GM21825 (cell line): ENCODE measurements around the gene ARHGEF18.
"Not testable (repeated sequence)": the region's sequence is repeated elsewhere in the genome, so short reads cannot be mapped to it uniquely, and the experiment has no call there.

ENCODE experiments used
- ATAC-seq: cut with Tn5 transposase; IDR thresholded peaks from one replicate; pipeline ENCODE4 v1.9.1; 2021; ENCODE audit warnings: mild to moderate bottlenecking, moderate library complexity; ENCODE audit not compliant: unreplicated experiment

The ARHGEF18 gene

DNA sequence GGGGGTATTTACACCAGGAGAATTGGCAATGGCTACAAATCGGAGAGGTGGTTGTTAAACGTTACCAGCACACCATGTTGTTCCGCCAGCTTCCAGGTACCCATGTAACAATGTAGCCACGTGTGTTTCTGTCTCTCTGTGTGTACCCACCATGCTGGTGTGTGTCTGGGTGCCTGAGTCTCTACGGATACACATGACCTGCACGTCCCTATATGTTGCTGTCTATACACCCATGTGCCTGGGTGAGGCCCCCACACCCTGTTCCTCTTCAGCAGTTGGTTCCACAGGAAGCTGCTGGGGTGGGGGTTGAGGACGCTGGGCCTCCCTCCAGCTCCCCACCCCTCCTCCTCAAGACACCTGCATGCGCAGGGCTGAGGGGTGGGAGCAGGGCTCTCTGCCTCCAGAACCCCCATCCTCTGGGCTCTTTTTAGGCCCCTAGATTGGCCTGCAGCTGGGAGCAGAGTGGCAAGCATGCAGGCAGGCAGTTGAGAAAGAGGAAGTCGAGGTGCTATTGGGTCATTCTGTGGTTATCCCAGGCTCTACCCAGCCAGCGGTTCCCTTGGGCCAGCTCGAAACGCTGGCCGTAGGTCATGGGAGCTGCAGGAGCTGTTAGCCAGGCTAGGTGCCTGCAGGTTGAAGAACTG is at the start of gene ARHGEF18:
Gene ARHGEF18, plus strand, starts transcription at position 351 of the 644 bp plus-strand sequence. CDS start 13,954 bp downstream, outside the sequence.
- ATAC-seq: no peak

- no peak for ATAC-seq
Observed at GRCh38 chr19:7301525-7301924, 47.2 kb upstream of the ARHGEF18 start.

GRCh38 chr19:7303470-7303869 is 45.3 kb upstream of the ARHGEF18 start:
- ATAC-seq: no peak

DNA sequence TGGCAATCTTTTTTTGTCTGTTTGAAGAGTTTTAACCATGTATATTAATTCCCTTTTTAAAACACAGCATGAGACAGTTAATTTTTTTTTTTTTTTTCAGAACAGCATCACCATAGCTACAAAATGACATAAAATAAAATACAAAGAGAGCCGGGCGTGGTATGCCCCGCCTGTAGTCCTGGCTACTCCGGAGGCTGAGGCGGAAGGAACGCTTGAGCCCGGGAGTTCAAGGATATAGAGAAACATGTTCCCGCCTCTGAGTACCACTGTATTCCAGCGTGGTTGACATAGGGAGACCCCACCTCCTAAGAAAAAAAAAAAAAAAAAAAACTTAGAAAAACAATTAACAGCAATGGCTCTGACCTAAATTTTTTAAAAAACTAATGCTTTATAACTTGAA is 44.5 kb upstream of the ARHGEF18 start:
- no peak for ATAC-seq

DNA sequence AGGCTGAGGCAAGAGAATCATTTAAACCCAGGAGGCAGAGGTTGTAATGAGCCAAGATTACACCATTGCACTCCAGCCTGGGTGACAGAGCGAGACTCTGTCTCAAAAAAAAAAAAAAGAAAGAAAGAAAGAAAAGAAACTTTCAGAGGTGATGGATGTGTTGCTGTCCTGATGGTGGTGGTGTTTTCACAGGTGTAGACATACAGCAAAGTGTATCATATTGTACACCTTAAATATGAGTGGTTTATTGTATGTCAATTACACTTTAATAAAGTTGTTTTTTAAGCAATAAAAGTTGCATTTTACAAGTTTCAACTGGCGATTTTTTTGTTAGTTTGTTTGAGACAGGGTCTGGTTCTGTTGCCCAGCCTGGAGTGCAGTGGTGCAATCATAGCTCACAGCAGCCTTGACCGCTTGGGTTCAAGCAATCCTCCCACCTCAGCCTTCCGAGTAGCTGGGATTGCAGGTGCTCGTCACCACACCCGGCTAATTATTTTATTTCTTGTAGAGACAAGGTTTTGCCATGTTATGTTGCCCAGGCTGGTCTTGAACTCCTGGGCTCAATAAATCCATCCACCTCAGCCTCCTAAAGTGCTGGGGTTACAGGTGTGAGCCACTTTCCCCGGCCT is 41.0 kb upstream of the ARHGEF18 start:
- no peak for ATAC-seq

- ATAC-seq: not testable (repeated sequence)
Observed at GRCh38 chr19:7308327-7308726, 40.4 kb upstream of the ARHGEF18 start.

GRCh38 chr19:7311911-7312310 is 36.8 kb upstream of the ARHGEF18 start:
- ATAC-seq: no peak

DNA sequence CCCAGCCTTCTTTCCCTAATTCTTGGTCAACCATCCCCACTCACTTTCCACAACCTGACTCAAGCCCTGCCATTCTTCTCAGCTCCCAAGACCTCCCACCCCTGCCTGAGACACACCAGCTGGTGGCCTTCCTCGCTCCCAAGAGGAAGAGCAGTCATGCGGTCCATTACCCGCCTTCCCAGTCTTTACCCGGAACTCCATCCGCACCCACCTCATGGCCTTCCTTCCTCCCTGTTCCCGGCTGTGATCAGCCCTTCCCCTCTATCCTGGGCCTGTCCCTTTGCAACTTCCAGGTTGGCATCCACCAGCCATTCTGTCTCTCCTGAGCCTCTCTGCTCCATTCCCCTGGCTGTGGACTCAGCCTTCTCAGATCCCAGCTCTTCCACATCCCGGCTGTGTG is 35.9 kb upstream of the ARHGEF18 start:
- ATAC-seq: no peak

DNA sequence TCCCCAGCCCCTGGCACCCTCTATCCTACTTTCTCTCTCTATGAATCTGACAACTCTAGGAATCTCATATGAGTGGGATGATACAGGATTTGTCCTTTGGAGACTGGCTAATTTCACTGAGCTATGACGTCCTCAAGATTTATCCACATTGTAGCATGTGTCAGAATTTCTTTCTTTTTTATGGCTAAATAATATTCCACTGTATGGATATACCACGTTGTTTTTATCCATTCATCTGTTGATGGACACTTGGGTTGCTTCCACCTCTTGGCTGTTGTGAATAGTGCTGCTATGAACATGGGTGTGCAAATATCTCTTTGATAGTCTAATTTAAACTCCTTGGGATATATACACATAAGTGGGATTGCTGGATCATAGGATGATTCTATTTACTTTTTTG is 30.6 kb upstream of the ARHGEF18 start:
- no peak for ATAC-seq

DNA sequence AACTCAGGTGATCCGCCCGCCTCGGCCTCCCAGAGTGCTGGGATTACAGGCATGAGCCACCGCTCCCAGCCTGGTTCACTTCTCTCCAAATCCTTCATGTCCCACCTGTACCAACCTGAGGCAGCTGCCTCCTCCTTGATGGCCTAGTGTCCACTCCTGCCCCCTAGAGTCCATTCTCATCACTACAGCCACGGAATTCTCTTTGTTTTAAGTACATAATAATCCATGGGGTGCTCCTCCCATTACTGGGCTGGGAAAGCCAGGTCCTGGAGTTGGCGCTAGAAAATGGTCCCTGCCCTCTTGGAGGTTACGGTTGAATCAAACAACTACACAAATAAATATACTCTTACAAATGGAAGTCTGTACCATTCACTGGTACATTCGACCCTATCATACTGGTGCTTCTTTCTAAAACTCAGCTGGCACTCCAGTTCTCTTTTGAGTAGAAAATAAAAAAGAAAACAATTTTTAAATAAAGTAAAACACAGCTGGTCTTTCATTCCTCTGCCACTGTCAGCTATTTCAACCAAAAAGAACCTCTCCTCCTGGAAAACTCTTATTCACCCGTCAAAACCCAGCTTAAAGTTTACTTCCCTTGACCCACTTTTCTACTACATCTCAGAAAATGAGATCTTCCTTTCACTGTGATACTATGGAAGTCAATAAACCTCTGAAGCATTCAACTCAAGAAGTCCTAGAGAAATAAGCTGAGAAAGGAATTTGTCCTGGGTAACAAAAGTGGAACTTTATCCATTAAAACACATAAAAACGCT is 22.4 kb upstream of the ARHGEF18 start:
- ATAC-seq: no peak

GRCh38 chr19:7327802-7328201 is 20.9 kb upstream of the ARHGEF18 start:
- no peak for ATAC-seq

GRCh38 chr19:7328647-7329046 is 20.1 kb upstream of the ARHGEF18 start:
- no peak for ATAC-seq

DNA sequence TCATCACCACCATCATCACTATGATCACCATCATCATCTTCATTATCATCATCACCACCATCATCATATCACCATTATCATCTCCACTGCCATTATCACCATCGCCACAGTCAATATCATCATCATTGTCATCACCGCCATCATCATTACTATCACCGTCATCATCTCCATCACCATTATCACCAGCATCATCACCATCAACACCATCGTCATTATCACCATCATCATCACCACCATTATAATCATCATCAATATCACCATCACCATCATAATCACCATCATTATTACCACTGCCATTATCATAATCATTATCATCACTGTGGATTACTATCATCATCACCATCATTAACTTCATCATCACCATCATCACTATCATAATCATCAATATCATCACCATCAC is 17.3 kb upstream of the ARHGEF18 start:
- ATAC-seq: no peak

GRCh38 chr19:7333198-7334118 is 15.3 kb upstream of the ARHGEF18 start:
- no peak for ATAC-seq

DNA sequence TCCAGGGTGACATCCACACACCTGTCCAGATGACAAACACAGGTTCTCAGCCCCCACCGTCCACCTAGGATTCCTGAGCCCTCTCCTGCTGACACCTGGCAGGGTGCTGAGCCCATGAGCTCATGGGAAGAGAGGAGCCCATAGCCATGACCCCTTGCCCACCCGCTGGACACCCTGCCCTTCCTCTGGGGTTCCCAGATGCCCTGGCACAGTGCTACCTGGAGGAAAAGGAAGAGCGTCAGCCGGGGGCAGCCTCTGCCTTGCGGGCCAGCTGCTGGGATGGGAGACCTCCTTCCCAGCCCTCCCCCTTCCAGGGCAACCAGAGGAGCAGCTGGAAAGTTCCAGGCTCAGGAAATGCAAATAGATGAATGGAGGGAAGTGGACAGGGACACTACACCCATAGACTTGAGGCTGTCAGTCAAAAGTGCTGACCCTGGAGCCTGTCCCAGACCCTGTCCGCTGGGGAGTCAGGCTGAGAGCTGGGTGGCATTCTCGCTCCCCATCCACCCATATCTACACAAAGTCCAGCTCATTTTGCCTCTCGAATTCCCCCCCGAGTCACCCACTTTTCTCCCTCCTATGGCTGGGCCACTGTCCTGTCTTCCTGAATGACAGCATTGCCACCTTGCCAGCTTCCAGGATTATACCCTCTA is 12.3 kb upstream of the ARHGEF18 start:
- no peak for ATAC-seq

GRCh38 chr19:7337380-7338194 is 11.2 kb upstream of the ARHGEF18 start:
- peak; percentile 68 for ATAC-seq

GRCh38 chr19:7340959-7341837 is 7.5 kb upstream of the ARHGEF18 start:
- no peak for ATAC-seq

DNA sequence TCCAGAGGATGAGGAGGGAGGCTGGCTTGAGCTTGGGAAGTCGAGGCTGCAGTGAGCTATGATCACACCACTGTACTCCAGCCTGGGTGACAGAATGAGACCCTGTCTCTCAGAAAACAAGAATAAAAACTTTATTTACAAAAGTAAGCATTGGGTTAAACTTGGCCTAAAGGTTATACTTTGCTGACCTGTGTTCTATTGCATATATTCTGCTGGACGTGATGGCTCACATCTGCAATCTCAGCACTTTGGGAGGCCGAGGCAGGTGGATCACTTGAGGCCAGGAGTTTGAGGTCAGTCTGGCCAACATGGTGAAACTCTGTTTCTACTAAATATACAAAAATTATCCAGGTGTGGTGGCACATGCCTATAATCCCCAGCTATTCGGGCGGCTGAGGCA is 6.6 kb upstream of the ARHGEF18 start:
- ATAC-seq: no peak
